CD1c-positive myeloid dendritic cell (primary cell): Measurements from ENCODE around the gene ZNF48.

Experiments used
- DNase-seq: peaks from one replicate; pipeline ENCODE4 v3.0.0-alpha.2; 2016; ENCODE audit errors: extremely low spot score

Gene ZNF48

DNA sequence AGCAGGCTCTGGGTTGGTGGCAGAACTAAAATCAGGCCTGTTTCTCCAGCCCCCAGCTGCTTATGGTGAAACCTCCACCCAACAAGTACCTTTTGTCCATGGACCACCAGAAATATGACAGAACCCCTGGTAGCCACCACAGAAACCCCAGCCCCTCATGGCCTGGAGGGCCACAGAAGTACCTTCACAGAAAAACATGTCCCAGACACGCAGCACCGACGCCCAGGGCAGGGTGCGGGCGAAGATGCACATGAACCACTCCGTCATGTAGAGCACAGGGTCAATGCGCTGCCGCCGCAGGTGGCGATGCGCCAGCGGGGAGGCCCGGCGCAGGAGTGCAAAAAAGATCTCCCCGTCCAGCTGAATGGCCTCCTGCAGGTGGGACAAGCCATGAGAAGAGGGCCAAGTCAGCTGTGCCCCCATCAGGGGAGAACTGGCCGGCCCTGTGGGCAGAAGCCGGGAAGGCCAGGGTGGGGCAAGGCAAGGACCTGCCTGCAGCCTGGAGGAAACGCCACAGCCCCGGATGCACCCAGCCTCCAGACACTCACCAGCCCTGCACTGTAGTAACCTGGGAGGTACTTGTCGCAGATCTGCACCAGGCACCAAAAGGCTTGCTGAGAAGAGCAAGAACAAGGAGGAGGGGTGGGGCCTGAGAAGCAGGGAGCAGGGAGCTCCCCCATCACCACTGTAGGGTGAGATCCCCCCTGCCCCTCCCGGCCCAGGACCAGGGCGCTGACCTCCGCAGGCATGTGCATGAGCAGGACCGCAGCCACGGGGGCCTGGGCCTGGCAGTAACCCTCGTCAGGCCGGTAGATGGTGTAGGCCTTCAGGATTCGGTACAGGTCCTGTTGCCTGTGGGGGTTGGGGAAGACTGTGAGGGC is 36.0 kb upstream of the ZNF48 start:
- DNase-seq, result no peak

DNA sequence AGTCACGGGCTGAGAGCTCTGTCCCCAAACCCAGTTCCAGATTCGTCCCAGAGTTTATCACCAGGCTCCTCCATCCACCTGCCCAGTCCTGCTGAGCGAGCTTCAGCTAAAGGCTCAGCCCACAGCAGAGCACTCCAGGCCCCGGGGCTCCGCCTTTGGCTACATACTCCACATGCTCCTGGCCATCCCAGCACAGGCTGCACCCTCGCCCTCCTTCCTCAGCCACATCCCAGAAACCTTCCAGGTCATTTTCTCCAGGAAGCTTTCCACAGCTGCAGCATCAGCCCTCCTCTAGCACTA is 35.4 kb upstream of the ZNF48 start:
- DNase-seq, result no peak

DNA sequence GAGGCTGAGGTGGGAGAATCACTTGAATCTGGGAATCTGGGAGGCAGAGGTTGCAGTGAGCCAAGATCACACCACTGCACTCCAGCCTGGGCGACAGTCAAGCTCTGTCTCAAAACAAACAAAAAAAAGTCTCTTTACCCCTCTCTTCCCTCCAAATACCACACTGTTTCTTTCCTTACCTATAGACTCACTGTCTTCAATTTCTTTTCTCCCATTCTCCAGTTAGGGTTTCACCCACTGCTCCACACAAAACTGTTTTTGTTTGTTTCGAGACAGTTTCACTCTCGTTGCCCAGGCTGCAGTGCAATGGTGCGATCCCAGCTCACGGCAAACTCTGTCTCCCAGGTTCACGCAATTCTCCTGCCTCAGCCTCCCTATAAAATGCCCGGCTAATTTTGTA is 34.0 kb upstream of the ZNF48 start:
- DNase-seq, result no peak

DNA sequence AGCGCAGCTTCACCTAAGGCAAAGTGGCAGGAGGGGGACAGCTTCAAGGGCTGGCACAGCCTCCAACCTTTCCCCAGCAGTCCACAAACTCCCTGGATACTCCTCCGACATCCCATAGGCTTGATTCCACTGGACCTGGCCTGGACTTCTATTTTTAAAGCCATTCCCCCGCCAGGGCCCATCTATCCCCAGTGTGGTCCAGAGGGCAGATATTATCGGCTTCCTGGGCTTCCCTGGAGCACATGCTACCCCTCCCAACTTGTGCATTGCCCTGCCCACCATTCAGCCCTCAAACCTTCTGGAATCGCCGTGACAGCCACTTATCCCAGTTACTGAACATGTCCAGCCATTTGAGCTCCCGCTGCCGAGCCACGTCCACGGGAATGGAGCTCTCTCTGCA is 30.0 kb upstream of the ZNF48 start:
- DNase-seq, result no peak

DNA sequence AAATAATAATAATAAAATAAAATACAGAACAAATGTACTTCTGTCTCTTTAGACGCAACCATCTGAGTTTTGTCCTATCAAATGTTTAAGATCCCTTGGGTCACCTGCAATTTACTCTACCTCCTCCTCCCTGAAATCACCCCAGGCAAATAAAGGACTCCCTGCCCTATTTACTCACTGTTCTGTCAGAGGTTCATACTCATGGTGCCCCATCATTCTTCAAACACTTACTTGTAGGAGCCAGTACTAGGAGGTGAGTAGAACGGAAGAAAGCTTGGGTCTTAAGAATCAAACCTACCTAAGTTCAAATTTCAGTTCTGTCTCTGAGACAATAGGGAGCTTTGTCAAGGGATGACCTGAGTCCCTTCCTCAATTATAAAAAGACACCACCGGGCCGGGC is 28.7 kb upstream of the ZNF48 start:
- no peak for DNase-seq

DNA sequence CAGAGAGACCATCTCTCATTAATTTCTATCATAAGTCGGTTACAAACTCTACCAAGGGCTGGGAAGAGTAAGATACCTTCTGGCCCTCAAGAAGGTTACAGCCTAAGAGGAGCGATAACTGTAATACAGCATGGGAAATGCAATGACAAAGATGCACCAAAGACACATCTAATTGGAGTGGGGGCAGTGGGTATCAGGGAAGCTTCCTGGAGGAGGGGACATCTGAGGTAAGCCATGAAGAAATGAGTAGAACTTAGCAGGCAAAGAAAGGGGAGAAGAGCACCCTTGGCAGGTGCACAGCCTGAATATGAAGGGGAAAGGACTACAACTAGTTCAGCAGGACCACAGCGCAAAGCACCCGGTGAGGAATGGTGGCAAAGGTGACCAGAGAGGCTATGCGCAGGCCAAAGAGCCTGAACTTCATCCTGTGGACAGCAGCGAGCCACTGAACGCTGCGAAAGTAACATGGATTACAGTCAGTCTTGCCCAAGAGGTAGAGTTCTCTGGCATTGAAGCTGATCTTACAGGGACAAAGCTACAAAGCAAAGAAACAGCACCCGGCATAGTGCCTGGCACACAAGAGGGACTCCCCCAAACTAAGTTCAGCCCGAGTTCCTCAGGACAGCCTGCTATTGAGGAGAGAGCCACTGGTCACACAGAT is 27.7 kb upstream of the ZNF48 start:
- DNase-seq, result no peak

DNA sequence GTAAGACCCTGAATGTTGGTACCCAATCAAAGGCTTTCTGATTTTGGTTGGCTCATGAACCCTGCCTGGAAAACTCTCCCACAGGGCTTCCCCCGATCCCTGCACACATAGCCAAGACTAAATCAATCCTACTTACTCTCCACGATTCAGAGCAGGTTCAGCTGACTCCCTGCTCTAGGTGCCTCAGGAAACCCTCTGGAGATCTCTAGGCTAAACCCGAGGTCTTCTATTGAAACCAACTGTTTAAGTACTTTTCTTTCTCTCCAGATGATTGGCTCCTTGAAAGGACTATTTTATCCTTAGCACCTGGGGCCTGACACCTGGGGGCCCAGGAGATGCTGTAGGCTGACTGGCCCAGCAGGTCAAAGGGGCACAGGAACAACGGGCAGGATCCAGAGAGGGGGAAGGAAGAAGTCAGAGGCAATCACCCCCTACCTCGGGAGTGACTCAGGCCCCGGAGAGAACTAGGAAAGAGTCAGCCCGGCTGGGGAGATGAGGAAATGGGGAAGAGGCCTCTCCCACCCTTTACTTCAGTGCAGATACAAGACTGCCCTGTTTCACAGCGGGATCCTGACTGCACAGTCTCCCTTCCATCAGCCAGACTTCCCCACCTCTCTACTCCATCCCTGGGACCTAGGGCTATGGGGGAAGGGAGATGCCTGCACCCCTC is 27.0 kb upstream of the ZNF48 start:
- peak; percentile 70 for DNase-seq

DNA sequence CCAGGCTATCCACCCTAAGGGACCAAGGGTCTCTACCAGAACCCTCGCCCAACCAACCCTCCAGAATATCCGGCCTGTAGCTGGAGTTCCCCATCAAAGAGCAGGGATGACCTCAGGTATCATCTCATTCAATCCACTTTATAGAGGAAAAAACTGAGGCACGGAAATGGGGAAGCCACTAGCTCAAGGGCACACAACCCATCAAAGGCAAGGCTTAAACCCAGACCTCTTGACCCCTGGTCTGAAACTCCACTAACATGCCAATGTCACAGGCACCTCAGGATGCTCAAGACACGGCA is 26.5 kb upstream of the ZNF48 start:
- no peak for DNase-seq

DNA sequence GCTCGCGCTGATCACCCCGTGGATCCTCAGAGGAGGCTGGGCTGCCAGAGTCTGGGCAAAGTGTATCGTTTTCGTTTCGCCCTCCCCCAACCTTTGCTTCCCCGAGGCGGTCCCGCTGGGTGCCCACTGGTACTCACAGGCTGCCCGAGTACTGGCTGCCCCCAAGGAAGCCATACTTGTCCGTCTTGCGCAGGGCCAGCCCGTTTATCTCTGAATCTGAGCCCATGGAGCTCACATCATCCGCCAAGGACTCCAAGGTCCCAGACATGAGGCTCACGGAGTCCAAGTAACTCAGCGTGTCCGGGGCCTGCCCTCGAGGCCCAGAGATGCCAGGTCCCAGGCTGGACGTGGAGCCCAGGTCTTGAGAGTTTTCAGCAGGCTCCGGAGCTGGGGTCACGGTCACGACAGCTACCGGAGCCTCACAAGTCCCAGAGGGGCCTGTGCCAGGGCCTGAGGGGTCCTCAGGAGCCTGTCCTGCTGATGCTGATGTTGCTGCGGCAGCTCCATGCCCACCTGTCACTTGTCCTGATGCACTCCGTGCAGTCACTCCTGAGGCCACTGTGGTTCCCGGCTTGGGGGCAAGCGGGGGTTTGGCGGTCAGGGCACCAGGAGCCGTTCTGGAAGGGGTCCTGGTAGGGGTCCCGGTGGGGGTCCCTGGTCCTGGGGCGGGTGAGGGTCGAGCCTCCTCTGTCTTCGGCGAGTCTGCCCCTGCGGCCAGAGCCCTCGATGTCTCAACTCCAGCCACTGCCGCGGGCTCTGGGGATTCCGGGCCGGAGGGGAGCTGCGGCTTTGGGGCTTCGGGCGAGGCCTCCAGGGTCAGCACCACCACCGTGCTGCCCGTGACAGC is 25.9 kb upstream of the ZNF48 start:
- no peak for DNase-seq

DNA sequence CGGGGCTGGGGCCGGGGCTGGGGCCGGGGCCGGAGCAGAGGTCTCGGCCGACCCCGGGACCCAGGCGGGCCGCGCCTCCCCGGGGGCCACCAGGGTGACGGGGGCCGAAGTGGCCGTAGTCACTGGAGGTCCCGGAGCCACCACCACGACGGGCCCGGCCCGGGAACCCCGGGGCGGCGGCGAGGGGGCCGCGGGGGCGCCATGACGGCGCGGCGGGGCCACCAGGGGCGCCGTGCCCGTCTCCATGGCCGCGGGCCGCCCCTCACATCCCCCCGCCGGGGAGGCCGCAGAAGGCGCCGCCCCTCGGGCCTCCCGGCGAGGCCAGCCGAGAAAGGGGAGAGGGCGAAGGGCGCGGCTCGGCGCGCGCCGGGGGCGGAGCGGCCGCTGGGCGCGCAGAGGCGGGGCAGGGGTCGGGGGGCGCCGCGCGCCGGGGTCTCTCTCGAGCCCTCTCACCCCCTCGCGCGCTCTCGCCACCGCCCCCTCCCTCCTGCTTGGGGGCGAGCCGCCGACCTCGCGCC is 25.2 kb upstream of the ZNF48 start:
- no peak for DNase-seq

DNA sequence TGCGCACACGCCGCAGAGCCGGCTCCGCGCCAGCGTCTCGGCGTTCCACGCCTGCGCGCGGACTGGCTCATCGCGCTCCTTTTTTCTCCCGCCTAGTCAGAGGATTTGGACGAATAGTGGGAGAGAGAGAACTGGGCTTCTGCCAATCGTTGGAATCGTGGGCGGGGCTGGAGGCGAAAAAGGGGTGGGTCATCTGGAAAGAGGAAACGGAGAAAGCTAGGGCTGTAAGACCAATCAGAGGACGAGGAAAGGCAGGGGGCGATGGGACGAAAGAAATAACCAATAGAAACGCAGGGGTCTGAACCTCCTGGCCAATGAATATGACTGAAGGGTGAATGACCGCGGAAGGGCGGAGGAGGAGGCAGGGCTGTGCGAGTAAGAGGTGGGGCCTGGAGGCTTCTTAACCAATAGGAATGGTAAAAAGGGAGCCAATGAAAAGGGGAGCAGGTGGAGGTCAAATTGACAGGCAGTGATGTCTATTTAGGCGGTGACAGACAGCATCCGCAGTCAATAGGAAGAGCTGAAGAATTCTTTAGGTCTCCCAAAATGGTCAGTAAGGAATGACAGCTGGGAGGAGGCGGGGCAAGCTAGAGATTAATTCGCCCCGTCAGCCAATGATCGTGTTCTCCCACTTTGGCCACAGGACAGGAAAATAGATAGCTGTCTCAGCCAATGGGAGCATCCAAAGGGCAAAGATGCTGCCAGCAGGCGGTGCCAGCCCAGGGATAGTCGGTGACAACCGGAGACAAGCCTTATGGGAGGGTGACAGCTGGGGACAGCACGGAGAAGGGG is 24.6 kb upstream of the ZNF48 start, which contains the start of gene TBC1D10B:
TBC1D10B (minus strand) TSS at position 39 of the 792 bp plus-strand sequence. CDS start 311 bp downstream, outside the sequence.
- DNase-seq, result peak; percentile 100

DNA sequence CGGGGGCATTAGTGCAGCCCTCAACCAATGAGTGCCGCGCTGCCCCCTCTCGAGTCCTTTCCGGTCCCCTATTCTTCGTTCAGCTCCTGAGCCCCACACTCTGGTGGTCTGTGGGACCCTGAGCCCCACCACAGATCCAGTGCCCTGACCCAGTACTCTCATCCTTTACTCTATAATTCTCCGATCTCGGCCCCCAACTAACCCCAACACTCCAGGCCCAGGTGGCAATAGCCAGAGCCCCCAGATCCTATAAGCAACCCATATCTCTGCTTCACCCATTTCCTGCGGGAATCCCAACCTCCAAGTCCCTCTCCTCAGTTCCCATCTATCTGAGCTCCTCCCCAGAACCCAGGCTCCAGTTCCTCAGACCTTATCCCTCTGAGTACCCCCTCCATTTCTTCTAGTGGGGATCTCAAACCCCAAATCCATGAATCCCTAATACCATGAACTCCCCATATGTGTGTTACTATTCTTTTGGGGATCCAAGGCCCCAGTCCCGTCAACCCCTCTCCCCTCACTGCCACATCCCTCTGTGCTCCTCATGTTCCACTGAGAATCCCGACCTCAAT is 23.9 kb upstream of the ZNF48 start:
- DNase-seq, result no peak

DNA sequence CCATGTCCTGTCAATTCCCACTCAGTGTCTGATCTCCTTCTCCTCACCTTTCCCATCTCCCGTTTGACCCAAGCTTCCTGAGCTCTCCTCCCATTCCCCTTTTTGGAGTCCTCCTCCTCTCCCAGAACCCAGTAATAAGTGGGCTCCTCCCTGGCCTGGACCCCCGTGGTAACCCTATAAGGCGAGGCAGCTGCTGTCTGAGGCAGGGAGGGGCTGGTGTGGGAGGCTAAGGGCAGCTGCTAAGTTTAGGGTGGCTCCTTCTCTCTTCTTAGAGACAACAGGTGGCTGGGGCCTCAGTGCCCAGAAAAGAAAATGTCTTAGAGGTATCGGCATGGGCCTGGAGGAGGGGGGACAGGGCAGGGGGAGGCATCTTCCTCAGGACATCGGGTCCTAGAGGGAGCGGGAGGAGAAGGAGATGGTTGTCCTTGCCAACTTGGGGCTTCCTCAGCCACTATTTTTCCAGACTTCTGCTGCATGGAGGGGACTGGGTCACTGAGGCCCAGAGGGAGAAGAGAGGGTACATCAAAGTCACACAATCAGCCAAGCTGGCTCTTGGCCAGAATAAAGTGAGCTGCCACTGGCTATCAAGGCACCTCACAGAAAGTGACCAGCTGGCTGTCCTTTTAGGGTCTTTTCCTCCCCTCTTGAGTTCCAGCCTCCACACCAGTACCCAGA is 23.0 kb upstream of the ZNF48 start:
- no peak for DNase-seq

DNA sequence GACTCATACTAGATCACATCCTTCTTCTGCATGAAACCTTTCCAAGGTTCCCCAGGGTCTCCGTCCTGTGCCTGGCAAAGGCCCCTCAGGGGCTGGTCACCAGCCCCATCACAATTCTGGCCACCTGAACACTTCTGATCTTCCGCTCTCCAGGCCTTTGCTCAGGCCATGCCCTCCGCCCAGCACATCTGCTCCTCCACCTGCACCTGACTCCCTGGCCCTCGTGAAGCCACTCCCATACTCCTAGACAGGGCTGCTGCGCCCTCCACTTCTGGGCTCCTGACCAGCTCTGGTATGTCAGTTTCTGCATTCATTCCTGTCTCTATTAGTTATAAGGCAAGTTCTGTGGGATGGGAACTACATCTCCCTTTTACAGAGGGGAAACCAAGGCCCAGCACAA is 22.5 kb upstream of the ZNF48 start:
- no peak for DNase-seq

DNA sequence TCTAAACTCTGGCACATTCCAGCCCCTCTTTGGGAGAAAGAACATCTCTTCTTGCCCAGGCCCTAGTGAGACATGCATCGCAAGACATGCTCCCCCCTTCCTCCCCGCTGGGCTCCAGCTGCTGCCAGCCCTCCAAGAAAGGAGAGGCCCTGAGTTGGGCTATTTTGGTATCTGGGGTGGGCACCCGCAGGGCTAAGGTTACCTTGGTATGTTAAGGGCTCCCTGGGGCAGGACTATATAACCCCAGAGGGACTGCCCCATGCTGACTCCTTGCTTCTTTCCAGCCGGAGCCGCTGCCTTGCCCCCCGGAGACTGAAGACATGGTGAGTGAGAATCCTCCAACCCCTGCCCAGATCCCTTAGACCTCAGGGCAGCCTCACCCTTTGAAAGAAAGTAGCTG is 20.7 kb upstream of the ZNF48 start, which contains the start of gene MYL11:
MYL11 (plus strand) TSS at position 265 of the 400 bp plus-strand sequence; CDS start at position 321, 56 bp downstream.
- DNase-seq, result no peak

DNA sequence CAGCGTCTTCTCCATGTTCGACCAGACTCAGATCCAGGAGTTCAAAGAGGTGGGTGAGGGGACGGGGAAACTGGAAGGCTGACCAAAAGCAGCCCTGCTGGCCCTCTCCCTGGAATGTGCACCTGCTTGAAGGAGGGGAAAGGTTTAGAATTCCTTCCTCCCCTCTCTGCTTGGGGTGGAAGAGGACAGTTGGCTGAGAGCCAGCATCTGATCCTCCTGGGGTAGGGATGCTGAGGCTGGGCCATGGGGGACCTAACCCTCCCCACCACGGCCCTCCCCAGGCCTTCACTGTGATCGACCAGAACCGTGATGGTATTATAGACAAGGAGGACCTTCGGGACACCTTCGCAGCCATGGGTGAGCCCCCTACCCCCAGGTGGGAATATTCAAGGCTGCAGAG is 19.4 kb upstream of the ZNF48 start:
- no peak for DNase-seq

DNA sequence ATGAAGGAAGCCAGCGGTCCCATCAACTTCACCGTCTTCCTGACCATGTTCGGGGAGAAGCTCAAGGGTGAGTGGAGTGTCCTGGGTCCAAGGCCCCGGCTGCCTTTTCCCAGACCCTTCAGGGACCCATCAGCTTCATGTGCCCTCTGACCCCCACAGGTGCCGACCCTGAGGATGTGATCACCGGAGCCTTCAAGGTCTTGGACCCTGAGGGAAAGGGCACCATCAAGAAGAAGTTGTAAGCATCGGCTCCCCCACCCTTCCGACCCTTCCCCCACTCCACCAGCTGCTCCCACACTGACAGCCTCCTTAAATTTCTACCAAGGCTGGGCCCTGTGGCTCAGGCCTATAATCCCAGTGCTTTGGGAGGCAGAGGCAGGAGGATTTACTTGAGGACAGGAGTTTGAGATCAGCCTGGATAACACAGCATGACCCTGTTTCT is 18.7 kb upstream of the ZNF48 start:
- no peak for DNase-seq

DNA sequence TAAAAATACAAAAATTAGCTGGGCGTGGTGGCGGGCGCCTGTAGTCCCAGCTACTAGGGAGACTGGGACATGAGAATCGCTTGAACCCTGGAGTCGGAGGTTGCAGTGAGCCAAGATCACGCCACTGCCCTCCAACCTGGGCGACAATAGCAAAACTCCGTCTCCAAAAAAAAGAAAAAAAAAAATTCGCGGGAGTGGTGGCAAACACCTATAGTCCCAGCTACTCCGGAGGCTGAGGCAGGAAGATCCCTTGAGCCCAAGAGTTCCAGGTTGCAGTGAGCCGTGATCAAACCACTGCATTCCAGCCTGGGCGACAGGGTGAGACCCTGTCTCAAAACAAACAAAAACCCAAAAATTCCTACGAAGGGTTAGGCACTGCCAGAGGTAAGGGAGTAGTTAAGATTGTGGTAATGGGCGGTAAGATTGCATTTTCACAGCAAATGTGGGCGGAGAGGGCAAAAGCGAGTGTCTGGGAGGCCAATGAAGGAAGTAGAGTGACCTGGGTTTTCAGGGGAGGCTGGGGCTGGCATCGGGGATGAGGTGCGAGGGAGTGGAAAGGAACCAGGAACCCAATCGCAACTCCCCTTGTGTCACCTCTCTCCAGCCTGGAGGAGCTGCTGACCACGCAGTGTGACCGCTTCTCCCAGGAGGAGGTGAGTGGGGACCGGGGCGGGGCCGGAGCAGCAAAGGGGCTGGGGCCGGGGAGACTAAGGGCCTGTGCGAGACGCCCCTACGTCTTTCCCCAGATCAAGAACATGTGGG is 18.0 kb upstream of the ZNF48 start:
- DNase-seq, result peak; percentile 85

DNA sequence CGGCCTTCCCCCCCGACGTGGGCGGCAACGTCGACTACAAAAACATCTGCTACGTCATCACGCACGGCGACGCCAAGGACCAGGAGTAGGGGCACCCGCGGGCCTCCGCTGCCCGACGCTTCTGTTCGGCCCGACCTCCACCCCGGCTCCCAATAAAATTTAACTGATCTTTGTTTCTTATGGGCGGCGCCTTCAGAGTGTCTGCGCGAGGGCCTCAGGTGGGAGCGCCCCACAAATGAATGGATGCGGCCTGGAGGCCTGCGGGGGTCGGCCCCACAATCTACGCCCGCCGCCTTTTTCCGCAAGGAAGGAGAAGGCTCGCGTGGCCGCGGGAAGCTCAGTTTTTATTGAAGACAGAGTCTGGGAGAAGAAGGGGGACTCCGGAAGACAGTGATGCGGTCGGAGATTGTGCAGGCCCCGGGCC is 17.4 kb upstream of the ZNF48 start:
- no peak for DNase-seq
